ENCODE results near the gene PRKCE. TPM values are rescaled to one million over a fixed set of nuclear protein-coding genes. Genes with fewer than 3 reads are reported as not detected.

Gene PRKCE
- total and polyA plus RNA-seq, 2 donors, result 3.2 to 3.3 TPM

GRCh38 chr2:45731141-45731540, 79.7 kb downstream of the PRKCE start:
- Histone ChIP-seq H3K4me1 (ENCODE audit: control insufficient read depth in 2 of 2, insufficient read depth in 2 of 2, low read length in 2 of 2) (no peaks in the 10 kb centered on the region), H3K27me3 (ENCODE audit: control insufficient read depth in 2 of 2, insufficient read depth in 1 of 2, low read length in 1 of 2) (no peaks in the 10 kb centered on the region), H3K27ac (ENCODE audit: low read depth in 1 of 2, low read length in 1 of 2) (no peak overlapping the region), H3K9me3 (ENCODE audit: control insufficient read depth in 2 of 2, insufficient read depth in 1 of 2, low read length in 1 of 2) (no peaks in the 10 kb centered on the region), H3K36me3 (ENCODE audit: control insufficient read depth in 2 of 2, insufficient read depth in 2 of 2, low read length in 1 of 2) (no peaks in the 10 kb centered on the region), H3K4me3 (ENCODE audit: low read length in 2 of 2) (no peak overlapping the region)
- DNase-seq (ENCODE audit: low read depth in 6 of 9, low spot score in 9 of 9), result no peak

- H3K36me3 ChIP-seq (ENCODE audit: control insufficient read depth in 2 of 2, insufficient read depth in 2 of 2, low read length in 1 of 2), result no peaks in the 10 kb centered on the region
- no peaks in the 10 kb centered on the region for H3K9me3 ChIP-seq (ENCODE audit: control insufficient read depth in 2 of 2, insufficient read depth in 1 of 2, low read length in 1 of 2)
- DNase-seq (ENCODE audit: low read depth in 6 of 9, low spot score in 9 of 9), result no peak
- H3K4me1 ChIP-seq (ENCODE audit: control insufficient read depth in 2 of 2, insufficient read depth in 2 of 2, low read length in 2 of 2), result no peaks in the 10 kb centered on the region
- WGBS, result 93% methylated on average over 2 of the region's 2 CpGs
- no peak overlapping the region for H3K4me3 ChIP-seq (ENCODE audit: low read length in 2 of 2)
- no peak overlapping the region for H3K27ac ChIP-seq (ENCODE audit: low read depth in 1 of 2, low read length in 1 of 2)
- H3K27me3 ChIP-seq (ENCODE audit: control insufficient read depth in 2 of 2, insufficient read depth in 1 of 2, low read length in 1 of 2), result no peaks in the 10 kb centered on the region
These were observed 81.0 kb downstream of the PRKCE start for GRCh38 chr2:45732436-45732835.

DNA sequence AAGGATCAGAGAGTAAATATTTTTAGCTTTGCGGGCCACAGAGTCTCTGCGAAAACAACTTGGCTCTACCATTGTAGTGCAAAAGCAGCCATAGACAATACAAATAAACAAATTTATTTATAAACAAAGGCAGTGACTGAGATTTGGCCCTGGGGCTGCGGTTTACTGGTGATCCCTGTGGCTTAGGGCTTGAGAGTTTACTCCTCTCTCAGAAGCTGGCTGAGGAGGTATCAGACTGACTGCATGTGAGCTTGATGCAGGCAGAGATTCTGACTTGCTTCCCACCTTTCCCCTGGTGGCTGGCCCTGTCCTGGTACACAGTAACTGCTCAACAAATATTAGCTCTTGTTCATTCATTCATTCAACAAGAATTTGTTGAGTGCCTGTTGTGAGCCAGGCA, 81.5 kb downstream of the PRKCE start:
- 97% methylated on average over 3 of the region's 3 CpGs for WGBS
- Histone ChIP-seq H3K4me1 (ENCODE audit: control insufficient read depth in 2 of 2, insufficient read depth in 2 of 2, low read length in 2 of 2) (no peaks in the 10 kb centered on the region), H3K27ac (ENCODE audit: low read depth in 1 of 2, low read length in 1 of 2) (no peak overlapping the region), H3K36me3 (ENCODE audit: control insufficient read depth in 2 of 2, insufficient read depth in 2 of 2, low read length in 1 of 2) (no peaks in the 10 kb centered on the region), H3K9me3 (ENCODE audit: control insufficient read depth in 2 of 2, insufficient read depth in 1 of 2, low read length in 1 of 2) (no peaks in the 10 kb centered on the region), H3K4me3 (ENCODE audit: low read length in 2 of 2) (no peak overlapping the region), H3K27me3 (ENCODE audit: control insufficient read depth in 2 of 2, insufficient read depth in 1 of 2, low read length in 1 of 2) (no peaks in the 10 kb centered on the region)
- no peak for DNase-seq (ENCODE audit: low read depth in 6 of 9, low spot score in 9 of 9)

DNA sequence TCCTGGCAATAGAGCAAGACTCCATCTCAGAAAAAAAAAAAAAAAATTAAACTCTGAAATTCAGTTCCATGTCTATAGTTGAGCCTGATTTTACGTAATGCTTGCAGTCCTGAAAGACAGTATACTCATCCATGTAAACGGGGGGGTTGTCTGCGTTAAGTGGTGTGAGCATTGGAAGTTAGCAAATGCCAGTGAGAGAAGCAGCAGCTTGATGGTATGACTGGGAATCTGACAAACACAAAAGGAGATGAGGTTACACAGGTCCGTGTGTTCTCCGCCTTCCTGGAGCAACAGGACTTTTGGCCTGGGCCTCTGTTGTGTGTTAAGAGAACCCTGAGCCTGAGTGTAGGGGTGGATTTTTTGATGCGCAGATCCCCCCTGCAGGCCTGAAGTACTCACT, 82.9 kb downstream of the PRKCE start:
- WGBS, result 99% methylated on average over 6 of the region's 6 CpGs
- no peaks in the 10 kb centered on the region for H3K36me3 ChIP-seq (ENCODE audit: control insufficient read depth in 2 of 2, insufficient read depth in 2 of 2, low read length in 1 of 2)
- no peak for DNase-seq (ENCODE audit: low read depth in 6 of 9, low spot score in 9 of 9)
- H3K4me1 ChIP-seq (ENCODE audit: control insufficient read depth in 2 of 2, insufficient read depth in 2 of 2, low read length in 2 of 2), result no peaks in the 10 kb centered on the region
- no peaks in the 10 kb centered on the region for H3K27me3 ChIP-seq (ENCODE audit: control insufficient read depth in 2 of 2, insufficient read depth in 1 of 2, low read length in 1 of 2)
- H3K9me3 ChIP-seq (ENCODE audit: control insufficient read depth in 2 of 2, insufficient read depth in 1 of 2, low read length in 1 of 2), result no peaks in the 10 kb centered on the region
- H3K4me3 ChIP-seq (ENCODE audit: low read length in 2 of 2), result no peak overlapping the region
- no peak overlapping the region for H3K27ac ChIP-seq (ENCODE audit: low read depth in 1 of 2, low read length in 1 of 2)

DNA sequence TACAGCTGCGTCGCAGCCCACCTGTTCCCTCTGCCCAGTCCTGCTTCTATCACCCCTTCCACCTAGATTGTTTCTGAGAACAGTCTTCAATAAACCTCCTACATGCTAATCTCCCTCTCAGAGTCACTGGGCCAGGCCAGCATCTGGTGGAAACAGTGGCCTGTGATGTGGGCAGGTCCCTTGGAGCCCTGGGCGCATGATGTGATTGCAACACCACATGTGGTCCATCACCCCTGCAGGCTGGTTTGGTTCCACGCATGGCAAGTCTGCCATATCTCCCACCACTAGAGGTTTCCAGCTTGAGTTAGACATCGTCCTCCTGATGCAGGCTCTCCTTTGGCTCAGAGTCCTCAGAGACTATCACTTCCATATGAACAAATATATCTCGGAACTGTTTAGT, 83.5 kb downstream of the PRKCE start:
- no peaks in the 10 kb centered on the region for H3K27me3 ChIP-seq (ENCODE audit: control insufficient read depth in 2 of 2, insufficient read depth in 1 of 2, low read length in 1 of 2)

GRCh38 chr2:45736757-45737704, 85.6 kb downstream of the PRKCE start:
- no peak overlapping the region for H3K27ac ChIP-seq (ENCODE audit: low read depth in 1 of 2, low read length in 1 of 2)
- H3K4me1 ChIP-seq (ENCODE audit: control insufficient read depth in 2 of 2, insufficient read depth in 2 of 2, low read length in 2 of 2), result no peaks in the 10 kb centered on the region
- no peak overlapping the region for H3K4me3 ChIP-seq (ENCODE audit: low read length in 2 of 2)
- WGBS, result 94% methylated on average over 27 of the region's 27 CpGs
- no peak for DNase-seq (ENCODE audit: low read depth in 6 of 9, low spot score in 9 of 9)
- no peaks in the 10 kb centered on the region for H3K9me3 ChIP-seq (ENCODE audit: control insufficient read depth in 2 of 2, insufficient read depth in 1 of 2, low read length in 1 of 2)
- H3K36me3 ChIP-seq (ENCODE audit: control insufficient read depth in 2 of 2, insufficient read depth in 2 of 2, low read length in 1 of 2), result no peaks in the 10 kb centered on the region
- no peaks in the 10 kb centered on the region for H3K27me3 ChIP-seq (ENCODE audit: control insufficient read depth in 2 of 2, insufficient read depth in 1 of 2, low read length in 1 of 2)

More for the DNA sequence above, 83.5 kb downstream of the PRKCE start:
- no peaks in the 10 kb centered on the region for H3K36me3 ChIP-seq (ENCODE audit: control insufficient read depth in 2 of 2, insufficient read depth in 2 of 2, low read length in 1 of 2)
- DNase-seq (ENCODE audit: low read depth in 6 of 9, low spot score in 9 of 9), result no peak
- no peaks in the 10 kb centered on the region for H3K9me3 ChIP-seq (ENCODE audit: control insufficient read depth in 2 of 2, insufficient read depth in 1 of 2, low read length in 1 of 2)
- no peak overlapping the region for H3K27ac ChIP-seq (ENCODE audit: low read depth in 1 of 2, low read length in 1 of 2)
- H3K4me1 ChIP-seq (ENCODE audit: control insufficient read depth in 2 of 2, insufficient read depth in 2 of 2, low read length in 2 of 2), result no peaks in the 10 kb centered on the region
- H3K4me3 ChIP-seq (ENCODE audit: low read length in 2 of 2), result no peak overlapping the region
- 97% methylated on average over 6 of the region's 6 CpGs for WGBS

DNA sequence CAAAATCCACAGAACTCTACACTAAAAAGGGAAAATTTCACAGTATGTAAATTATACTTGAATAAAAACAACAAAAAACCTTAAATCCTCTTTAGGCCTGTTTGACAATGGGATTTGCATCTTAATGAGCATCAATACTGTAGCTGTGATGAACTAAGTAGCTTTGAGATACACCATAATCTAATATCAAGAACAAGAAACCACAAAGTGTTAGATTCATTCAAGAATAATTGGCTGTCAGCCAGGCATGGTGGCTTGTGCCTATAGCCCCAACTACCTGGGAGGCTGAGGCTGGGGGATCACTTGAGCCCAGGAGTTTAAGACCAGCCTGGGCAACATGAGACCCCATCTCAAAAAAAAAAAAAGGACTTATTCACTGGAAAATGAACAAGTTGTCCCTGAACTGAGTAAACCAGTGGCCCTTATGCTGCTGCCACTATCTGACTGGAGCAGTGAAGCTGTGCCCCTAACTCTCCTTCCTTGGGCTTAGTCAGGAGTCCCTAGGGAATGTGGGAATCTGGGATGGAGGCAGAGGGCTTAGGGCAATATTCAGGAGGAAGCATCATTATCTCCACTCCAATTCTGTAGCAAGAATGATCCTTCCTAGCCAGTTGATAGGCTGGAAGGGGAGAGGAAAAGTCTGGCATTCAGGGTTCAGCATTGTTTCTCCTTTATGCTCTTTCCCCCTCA, 88.5 kb downstream of the PRKCE start:
- H3K4me1 ChIP-seq (ENCODE audit: control insufficient read depth in 2 of 2, insufficient read depth in 2 of 2, low read length in 2 of 2), result no peaks in the 10 kb centered on the region

GRCh38 chr2:45741161-45741850, 89.8 kb downstream of the PRKCE start:
- no peaks in the 10 kb centered on the region for H3K9me3 ChIP-seq (ENCODE audit: control insufficient read depth in 2 of 2, insufficient read depth in 1 of 2, low read length in 1 of 2)
- no peaks in the 10 kb centered on the region for H3K36me3 ChIP-seq (ENCODE audit: control insufficient read depth in 2 of 2, insufficient read depth in 2 of 2, low read length in 1 of 2)
- H3K27ac ChIP-seq (ENCODE audit: low read depth in 1 of 2, low read length in 1 of 2), result no peak overlapping the region
- H3K4me1 ChIP-seq (ENCODE audit: control insufficient read depth in 2 of 2, insufficient read depth in 2 of 2, low read length in 2 of 2), result no peaks in the 10 kb centered on the region
- no peak overlapping the region for H3K4me3 ChIP-seq (ENCODE audit: low read length in 2 of 2)
- WGBS, result 89% methylated on average over 7 of the region's 7 CpGs
- no peaks in the 10 kb centered on the region for H3K27me3 ChIP-seq (ENCODE audit: control insufficient read depth in 2 of 2, insufficient read depth in 1 of 2, low read length in 1 of 2)
- DNase-seq (ENCODE audit: low read depth in 6 of 9, low spot score in 9 of 9), result no peak

More for the DNA sequence above, 88.5 kb downstream of the PRKCE start:
- DNase-seq (ENCODE audit: low read depth in 6 of 9, low spot score in 9 of 9), result no peak
- no peaks in the 10 kb centered on the region for H3K36me3 ChIP-seq (ENCODE audit: control insufficient read depth in 2 of 2, insufficient read depth in 2 of 2, low read length in 1 of 2)
- no peak overlapping the region for H3K4me3 ChIP-seq (ENCODE audit: low read length in 2 of 2)
- H3K9me3 ChIP-seq (ENCODE audit: control insufficient read depth in 2 of 2, insufficient read depth in 1 of 2, low read length in 1 of 2), result no peaks in the 10 kb centered on the region
- H3K27me3 ChIP-seq (ENCODE audit: control insufficient read depth in 2 of 2, insufficient read depth in 1 of 2, low read length in 1 of 2), result no peaks in the 10 kb centered on the region
- H3K27ac ChIP-seq (ENCODE audit: low read depth in 1 of 2, low read length in 1 of 2), result no peak overlapping the region
